Neural progenitor cell (in vitro differentiated cells): ENCODE data around the gene PHF2. TPM values are rescaled to one million over a fixed set of nuclear protein-coding genes. Genes with fewer than 3 reads are reported as not detected.

ENCODE experiments used
- DNase-seq: peaks from one replicate; pipeline ENCODE4 v3.0.0-alpha.2; 2016; ENCODE audit warnings: low spot score
- H2AFZ ChIP-seq: fragments of 200-600 bp; sonication (generic); replicated peaks from 2 replicates; pipeline ENCODE4 v1.6.1; 2016; ENCODE audit warnings: antibody characterized with exemption
- H3F3A ChIP-seq: fragments of 200-600 bp; sonication (generic); 2 replicates; pipeline ENCODE4 v1.6.1; 2016; ENCODE audit warnings: antibody characterized with exemption, low read depth
- H3K27ac ChIP-seq: fragments of 200-600 bp; sonication (generic); 2 replicates; pipeline ENCODE4 v1.5.1; 2016; ENCODE audit warnings: mild to moderate bottlenecking
- H3K27me3 ChIP-seq: fragments of 200-600 bp; sonication (generic); 2 replicates; pipeline ENCODE4 v1.6.1; 2016; ENCODE audit warnings: mild to moderate bottlenecking, moderate library complexity
- H3K36me3 ChIP-seq: fragments of 200-600 bp; sonication (generic); 2 replicates; pipeline ENCODE4 v1.5.1; 2016
- H3K4me1 ChIP-seq: fragments of 200-600 bp; sonication (generic); 2 replicates; pipeline ENCODE4 v1.6.1; 2016; ENCODE audit warnings: mixed run types
- H3K4me2 ChIP-seq: fragments of 200-600 bp; sonication (generic); 2 replicates; pipeline ENCODE4 v1.6.1; 2016
- H3K4me3 ChIP-seq: fragments of 200-600 bp; sonication (generic); 2 replicates; pipeline ENCODE4 v1.5.1; 2016
- H3K79me2 ChIP-seq: fragments of 200-600 bp; sonication (generic); 2 replicates; pipeline ENCODE4 v1.6.1; 2016; ENCODE audit warnings: low read depth
- H3K9ac ChIP-seq: fragments of 200-600 bp; sonication (generic); 2 replicates; pipeline ENCODE4 v1.6.1; 2016
- H3K9me3 ChIP-seq: fragments of 200-600 bp; sonication (generic); 2 replicates; pipeline ENCODE4 v1.5.1; 2016; ENCODE audit warnings: low read depth
- H4K20me1 ChIP-seq: fragments of 200-600 bp; sonication (generic); 2 replicates; pipeline ENCODE4 v1.6.1; 2016; ENCODE audit warnings: low read depth
- H3K27ac Mint-ChIP-seq: 3 replicates; pipeline ENCODE4 v1.8.0; 2021; ENCODE audit warnings: mixed read lengths
- H3K27me3 Mint-ChIP-seq: 2 replicates; pipeline ENCODE4 v1.8.0; 2022; ENCODE audit warnings: low read depth, mild to moderate bottlenecking, inconsistent platforms, moderate library complexity, mixed read lengths; ENCODE audit not compliant: insufficient read depth
- H3K36me3 Mint-ChIP-seq: 3 replicates; pipeline ENCODE4 v1.8.0; 2021; ENCODE audit warnings: mixed read lengths
- H3K4me1 Mint-ChIP-seq: 3 replicates; pipeline ENCODE4 v1.8.0; 2021; ENCODE audit warnings: mixed read lengths
- H3K4me3 Mint-ChIP-seq: 3 replicates; pipeline ENCODE4 v1.8.0; 2021; ENCODE audit warnings: mild to moderate bottlenecking, moderate library complexity, mixed read lengths
- H3K9me3 Mint-ChIP-seq: 3 replicates; pipeline ENCODE4 v1.8.0; 2020; ENCODE audit warnings: mixed read lengths
- CTCF ChIP-seq: fragments of 200-600 bp; sonication (generic); IDR thresholded peaks from 2 replicates; pipeline ENCODE4 v1.5.1; 2017; ENCODE audit warnings: antibody characterized with exemption, mild to moderate bottlenecking
- EZH2 ChIP-seq: fragments of 200-600 bp; sonication (generic); IDR thresholded peaks from 2 replicates; pipeline ENCODE4 v1.6.1; 2017; ENCODE audit warnings: antibody characterized with exemption, mild to moderate bottlenecking, moderate library complexity
- EZH2phosphoT487 ChIP-seq: fragments of 200-600 bp; sonication (generic); IDR thresholded peaks from 2 replicates; pipeline ENCODE4 v1.6.1; 2017; ENCODE audit warnings: antibody characterized with exemption
- total RNA-seq: library from RNA; depleted of rRNA; stranded (reverse); fragments of >200 nt; gene quantifications from 2 replicates; pipeline ENCODE4 v1.2.3, GENCODE V29; 2015; ENCODE audit warnings: low replicate concordance

Gene PHF2
- total RNA-seq, 1 donor from 2014 or later = 17.6 TPM

- Histone ChIP-seq H3K4me2 (no peak overlapping the region), H3K36me3 (no peaks in the 10 kb centered on the region), H3K4me3 (no peak overlapping the region), H3K9ac (no peak overlapping the region), H2AFZ (no peak overlapping the region), H3K27me3 (no peaks in the 10 kb centered on the region), H3K4me1 (no peaks in the 10 kb centered on the region), H3K9me3 (no peaks in the 10 kb centered on the region), H4K20me1 (no peaks in the 10 kb centered on the region), H3F3A (no peaks in the 10 kb centered on the region), H3K27ac (no peak overlapping the region), H3K79me2 (no peaks in the 10 kb centered on the region)
- H3K27me3 Mint-ChIP-seq = peaks cover 5% of the 10 kb centered on the region
- TF ChIP-seq EZH2phosphoT487 (no peak), EZH2 (no peak), CTCF (no peak)
- DNase-seq = no peak
- no peaks in the 10 kb centered on the region for H3K9me3 Mint-ChIP-seq
- no peak overlapping the region for H3K27ac Mint-ChIP-seq
- H3K4me3 Mint-ChIP-seq = no peak overlapping the region
- peaks cover 4% of the 10 kb centered on the region for H3K36me3 Mint-ChIP-seq
- H3K4me1 Mint-ChIP-seq = no peaks in the 10 kb centered on the region
These were observed 100.1 kb downstream of the PHF2 start for GRCh38 chr9:93676310-93677047.

- no peak for DNase-seq
- H3K4me3 Mint-ChIP-seq = no peak overlapping the region
- Histone ChIP-seq H3K9me3 (no peaks in the 10 kb centered on the region), H3K4me2 (no peak overlapping the region), H3K27me3 (no peaks in the 10 kb centered on the region), H2AFZ (no peak overlapping the region), H3K27ac (no peak overlapping the region), H3K4me3 (no peak overlapping the region), H3F3A (no peaks in the 10 kb centered on the region), H3K36me3 (no peaks in the 10 kb centered on the region), H4K20me1 (no peaks in the 10 kb centered on the region), H3K9ac (no peak overlapping the region), H3K79me2 (no peaks in the 10 kb centered on the region), H3K4me1 (no peaks in the 10 kb centered on the region)
- H3K36me3 Mint-ChIP-seq = peaks cover 4% of the 10 kb centered on the region
- H3K27ac Mint-ChIP-seq = no peak overlapping the region
- peaks cover 5% of the 10 kb centered on the region for H3K27me3 Mint-ChIP-seq
- H3K9me3 Mint-ChIP-seq = no peaks in the 10 kb centered on the region
- TF ChIP-seq EZH2 (no peak), CTCF (no peak), EZH2phosphoT487 (no peak)
- H3K4me1 Mint-ChIP-seq = no peaks in the 10 kb centered on the region
These were observed 100.7 kb downstream of the PHF2 start for GRCh38 chr9:93677048-93677571.

- H3K4me1 Mint-ChIP-seq = no peaks in the 10 kb centered on the region
- H3K79me2 ChIP-seq = no peaks in the 10 kb centered on the region
- H2AFZ ChIP-seq = no peak overlapping the region
- H4K20me1 ChIP-seq = no peaks in the 10 kb centered on the region
- H3K27ac ChIP-seq = no peak overlapping the region
- no peaks in the 10 kb centered on the region for H3K27me3 ChIP-seq
- H3K9ac ChIP-seq = no peak overlapping the region
- no peaks in the 10 kb centered on the region for H3K36me3 ChIP-seq
- TF ChIP-seq EZH2phosphoT487 (no peak), CTCF (no peak), EZH2 (no peak)
- no peak overlapping the region for H3K27ac Mint-ChIP-seq
- peaks cover 4% of the 10 kb centered on the region for H3K36me3 Mint-ChIP-seq
- no peaks in the 10 kb centered on the region for H3F3A ChIP-seq
- H3K27me3 Mint-ChIP-seq = peaks cover 5% of the 10 kb centered on the region
- no peak overlapping the region for H3K4me3 Mint-ChIP-seq
- no peaks in the 10 kb centered on the region for H3K4me1 ChIP-seq
- no peak overlapping the region for H3K4me2 ChIP-seq
- no peak overlapping the region for H3K4me3 ChIP-seq
- DNase-seq = no peak
- no peaks in the 10 kb centered on the region for H3K9me3 ChIP-seq
- no peaks in the 10 kb centered on the region for H3K9me3 Mint-ChIP-seq
These were observed 101.3 kb downstream of the PHF2 start for GRCh38 chr9:93677641-93678136.
